ENCODE results near the gene FOXB1. TPM values are rescaled to one million over a fixed set of nuclear protein-coding genes. Genes with fewer than 3 reads are reported as not detected.

The FOXB1 gene
- total RNA-seq, 1 donor from 2014 or later: not detected

- no peak for DNase-seq (ENCODE audit: low spot score in 2 of 2)
- FAIRE-seq: no peak
Measured at GRCh38 chr15:60012695-60013094, 8.6 kb downstream of the FOXB1 start.

GRCh38 chr15:60017538-60018520 lies 13.7 kb downstream of the FOXB1 start:
- no peak for FAIRE-seq
- DNase-seq (ENCODE audit: low spot score in 2 of 2): no peak

DNA sequence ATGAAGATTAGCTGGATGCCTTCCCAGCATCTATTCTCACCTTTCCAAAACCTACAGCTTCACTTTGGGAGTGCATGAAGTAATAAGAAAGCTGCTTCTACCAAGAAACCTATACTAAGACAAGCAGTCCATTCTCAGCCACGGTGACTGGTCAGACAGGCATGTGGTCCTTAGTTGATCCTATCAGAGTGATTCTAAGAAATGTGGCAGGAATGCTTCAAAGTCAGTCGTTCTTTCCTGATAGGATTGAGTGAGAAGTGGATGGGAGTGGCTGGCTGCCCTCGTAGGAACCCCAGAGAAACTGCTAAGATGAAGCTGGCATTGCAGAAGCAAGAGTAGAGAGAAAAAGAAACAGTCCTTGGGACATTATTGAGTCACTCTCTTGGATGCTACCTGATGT lies 16.6 kb downstream of the FOXB1 start:
- DNase-seq (ENCODE audit: low spot score in 2 of 2) (no peak), FAIRE-seq (no peak)

DNA sequence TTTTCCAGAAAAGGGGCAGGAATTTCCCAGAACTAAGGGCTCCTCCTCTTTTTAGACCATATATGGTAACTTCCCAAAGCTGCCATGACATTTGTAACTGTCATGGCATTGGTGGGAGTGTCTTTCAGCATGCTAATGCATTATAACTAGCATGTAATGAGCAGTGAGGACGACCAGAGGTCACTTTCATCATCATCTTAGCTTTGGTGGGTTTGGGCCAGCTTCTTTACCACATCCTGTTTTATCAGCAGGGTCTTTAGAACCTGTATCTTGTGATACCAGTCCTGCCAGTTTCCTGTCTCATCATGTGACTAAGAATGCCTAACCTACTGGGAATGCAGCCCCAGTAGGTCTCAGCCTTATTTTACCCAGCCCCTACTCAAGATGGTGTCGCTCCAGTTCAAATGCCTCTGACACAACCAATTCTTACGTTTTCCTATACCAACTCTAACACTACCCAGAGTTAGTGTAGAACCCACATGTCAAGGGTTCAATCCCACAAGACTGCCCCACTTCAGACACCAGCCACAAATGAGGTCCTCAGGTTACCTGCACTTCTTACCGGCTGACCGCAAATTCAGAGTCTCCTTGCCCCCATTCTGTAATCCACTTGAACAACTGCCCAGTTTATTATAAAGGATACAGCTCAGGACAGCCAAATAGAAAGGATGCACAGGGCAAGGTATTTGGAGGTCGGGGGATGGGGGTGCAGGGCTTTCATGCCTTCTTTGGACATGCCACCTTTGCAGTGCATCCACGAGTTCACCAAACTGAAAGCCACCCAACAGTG lies 17.7 kb downstream of the FOXB1 start:
- DNase-seq (ENCODE audit: low spot score in 2 of 2) (no peak), FAIRE-seq (no peak)

GRCh38 chr15:60022379-60022741 lies 18.2 kb downstream of the FOXB1 start:
- FAIRE-seq: no peak

GRCh38 chr15:60026555-60026954 lies 22.4 kb downstream of the FOXB1 start:
- DNase-seq (ENCODE audit: low spot score in 2 of 2): no peak
- FAIRE-seq: no peak

More at GRCh38 chr15:60022379-60022741, 18.2 kb downstream of the FOXB1 start:
- no peak for DNase-seq (ENCODE audit: low spot score in 2 of 2)

DNA sequence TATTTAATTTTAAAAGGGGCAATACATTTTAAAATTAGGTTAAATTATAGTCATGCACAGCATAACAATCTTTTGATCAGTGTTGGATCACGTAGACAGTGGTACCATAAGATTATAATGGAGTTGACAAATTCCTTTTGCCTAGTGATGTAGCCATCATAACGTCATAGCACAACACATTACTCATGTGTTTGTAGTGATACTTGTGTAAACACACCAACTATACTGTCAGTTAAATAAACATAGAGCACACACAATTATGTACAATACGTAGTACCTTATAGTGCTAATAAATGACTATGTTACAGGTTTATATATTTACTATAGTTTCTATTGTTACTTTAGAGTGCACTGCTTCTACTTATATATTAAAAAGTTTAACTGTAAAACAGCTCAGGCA lies 31.2 kb downstream of the FOXB1 start:
- FAIRE-seq (no peak), DNase-seq (ENCODE audit: low spot score in 2 of 2) (no peak)

- FAIRE-seq (no peak), DNase-seq (ENCODE audit: low spot score in 2 of 2) (no peak)
Measured at GRCh38 chr15:60039316-60039715, 35.2 kb downstream of the FOXB1 start.

DNA sequence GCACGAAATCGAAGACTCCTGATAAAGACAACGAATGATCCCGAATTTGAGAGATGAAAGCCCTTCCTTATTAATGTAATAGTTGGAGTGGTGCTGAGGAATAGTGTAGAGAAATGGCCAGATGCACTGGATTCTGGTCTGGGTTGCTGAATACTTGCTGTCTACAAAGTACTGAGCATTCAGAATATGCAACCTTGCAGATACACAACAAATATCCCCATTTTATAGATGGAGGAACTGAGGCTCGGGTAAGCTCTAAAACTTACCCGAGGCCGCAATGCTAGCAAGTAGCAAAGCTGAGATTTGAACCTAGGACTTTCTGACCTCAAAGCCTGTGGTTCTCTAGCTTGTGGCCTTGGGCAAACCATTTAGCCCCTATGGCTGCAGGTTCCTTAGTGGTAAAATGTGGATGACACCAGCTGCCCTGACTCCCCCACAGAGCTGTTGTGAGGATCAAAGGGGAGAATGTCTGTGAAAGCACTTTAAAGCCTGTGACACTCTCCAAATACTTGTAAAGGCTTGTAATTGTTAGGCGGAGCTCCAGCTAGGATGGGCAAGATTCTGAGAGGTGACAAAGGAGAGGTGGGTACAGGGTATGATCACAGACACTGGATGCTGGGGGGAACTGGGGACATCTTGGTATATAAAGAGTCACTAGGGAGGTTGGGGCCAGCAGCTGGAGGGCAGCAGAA lies 39.8 kb downstream of the FOXB1 start:
- FAIRE-seq (no peak), DNase-seq (ENCODE audit: low spot score in 2 of 2) (no peak)

- no peak for FAIRE-seq
Measured at GRCh38 chr15:60044636-60045270, 40.6 kb downstream of the FOXB1 start.

GRCh38 chr15:60047701-60048100 lies 43.6 kb downstream of the FOXB1 start:
- DNase-seq (ENCODE audit: low spot score in 2 of 2) (no peak), FAIRE-seq (no peak)

More at GRCh38 chr15:60044636-60045270, 40.6 kb downstream of the FOXB1 start:
- DNase-seq (ENCODE audit: low spot score in 2 of 2): no peak

DNA sequence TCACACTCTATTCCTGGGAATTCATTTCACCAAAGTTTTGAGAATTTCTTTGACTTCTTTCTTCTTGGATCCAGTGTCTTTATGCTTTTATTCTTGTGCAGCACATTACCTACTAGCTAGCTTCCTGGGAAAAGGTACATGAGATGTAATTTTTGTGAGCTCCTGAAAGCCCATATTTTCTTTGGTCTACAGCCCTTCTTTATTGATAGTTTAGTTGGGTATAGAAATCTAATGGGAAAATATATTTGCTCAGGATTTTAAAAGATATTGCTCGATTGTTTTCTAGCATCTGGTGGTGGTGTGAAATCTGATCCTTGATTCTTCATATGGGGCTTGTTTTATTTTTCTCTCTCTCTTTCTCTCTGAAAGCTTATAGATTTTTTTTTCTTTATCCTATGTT lies 45.8 kb downstream of the FOXB1 start:
- no peak for DNase-seq (ENCODE audit: low spot score in 2 of 2)
- FAIRE-seq: no peak

- FAIRE-seq: no peak
- DNase-seq (ENCODE audit: low spot score in 2 of 2): no peak
Measured at GRCh38 chr15:60052796-60053195, 48.7 kb downstream of the FOXB1 start.

DNA sequence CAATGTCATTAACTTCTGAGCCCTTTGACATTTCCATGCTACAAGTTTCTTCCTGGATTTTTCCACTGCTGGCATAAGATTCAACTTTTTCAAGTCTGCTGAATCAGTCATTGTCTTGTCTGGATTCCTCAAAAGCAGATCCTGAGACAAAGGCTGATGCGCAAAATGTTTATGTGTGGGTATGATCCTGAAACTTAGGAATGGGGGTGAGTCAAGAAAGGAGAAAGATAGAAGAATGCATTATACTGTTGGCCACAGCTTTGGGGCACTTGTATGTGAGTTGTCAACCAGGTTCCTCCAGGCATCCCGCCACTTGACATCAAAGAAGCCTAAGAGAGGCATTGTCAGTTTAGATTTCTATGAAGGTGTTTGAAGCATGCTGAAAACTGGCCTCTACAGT lies 50.4 kb downstream of the FOXB1 start:
- DNase-seq (ENCODE audit: low spot score in 2 of 2): no peak
- no peak for FAIRE-seq
